ENCODE data around the gene SPEN.

SPEN gene

GRCh38 chr1:15935056-15935950 is 87.8 kb downstream of the SPEN start:
- DNase-seq (ENCODE audit: low spot score), result no peak

- DNase-seq (ENCODE audit: low spot score), result no peak
Observed at GRCh38 chr1:15936025-15936424, 88.5 kb downstream of the SPEN start.

GRCh38 chr1:15937146-15937545 is 89.6 kb downstream of the SPEN start:
- DNase-seq (ENCODE audit: low spot score), result no peak

- DNase-seq (ENCODE audit: low spot score), result no peak
Observed at GRCh38 chr1:15937706-15938168, 90.2 kb downstream of the SPEN start.

GRCh38 chr1:15938628-15939161 is 91.2 kb downstream of the SPEN start:
- DNase-seq (ENCODE audit: low spot score), result no peak

GRCh38 chr1:15939181-15940109 is 91.9 kb downstream of the SPEN start:
- no peak for DNase-seq (ENCODE audit: low spot score)

- DNase-seq (ENCODE audit: low spot score), result no peak
Observed at GRCh38 chr1:15940110-15941043, 92.9 kb downstream of the SPEN start.

GRCh38 chr1:15941044-15941840 is 93.7 kb downstream of the SPEN start:
- DNase-seq (ENCODE audit: low spot score), result no peak

GRCh38 chr1:15941899-15942660 is 94.6 kb downstream of the SPEN start:
- DNase-seq (ENCODE audit: low spot score), result no peak

- DNase-seq (ENCODE audit: low spot score), result no peak
Observed at GRCh38 chr1:15942661-15943327, 95.3 kb downstream of the SPEN start.

- no peak for DNase-seq (ENCODE audit: low spot score)
Observed at GRCh38 chr1:15943328-15943991, 96.0 kb downstream of the SPEN start.

GRCh38 chr1:15943992-15944307 is 96.4 kb downstream of the SPEN start:
- no peak for DNase-seq (ENCODE audit: low spot score)

- DNase-seq (ENCODE audit: low spot score), result no peak
Observed at GRCh38 chr1:15944308-15945010, 97.0 kb downstream of the SPEN start.

GRCh38 chr1:15945011-15945831 is 97.7 kb downstream of the SPEN start:
- no peak for DNase-seq (ENCODE audit: low spot score)

GRCh38 chr1:15945832-15946448 is 98.4 kb downstream of the SPEN start:
- DNase-seq (ENCODE audit: low spot score), result no peak

- DNase-seq (ENCODE audit: low spot score), result no peak
Observed at GRCh38 chr1:15946571-15947381, 99.3 kb downstream of the SPEN start.
